AG10803 (cell line): Measurements from ENCODE around the gene C1QTNF12.

Experiments used
- DNase-seq: peaks from one replicate; pipeline ENCODE4 v3.0.0; 2010; ENCODE audit warnings: low read depth
- H3K4me3 ChIP-seq: 2 replicates; pipeline ENCODE4 v1.5.1; 2011; ENCODE audit warnings: mild to moderate bottlenecking, low read length, control low read depth
- TF ChIP-seq, protein P1 (sequence below): conservative IDR thresholded peaks from 2 replicates; pipeline ENCODE4 v1.5.1; 2011; ENCODE audit warnings: mild to moderate bottlenecking, low read length, control low read depth, inconsistent platforms

The C1QTNF12 gene

DNA sequence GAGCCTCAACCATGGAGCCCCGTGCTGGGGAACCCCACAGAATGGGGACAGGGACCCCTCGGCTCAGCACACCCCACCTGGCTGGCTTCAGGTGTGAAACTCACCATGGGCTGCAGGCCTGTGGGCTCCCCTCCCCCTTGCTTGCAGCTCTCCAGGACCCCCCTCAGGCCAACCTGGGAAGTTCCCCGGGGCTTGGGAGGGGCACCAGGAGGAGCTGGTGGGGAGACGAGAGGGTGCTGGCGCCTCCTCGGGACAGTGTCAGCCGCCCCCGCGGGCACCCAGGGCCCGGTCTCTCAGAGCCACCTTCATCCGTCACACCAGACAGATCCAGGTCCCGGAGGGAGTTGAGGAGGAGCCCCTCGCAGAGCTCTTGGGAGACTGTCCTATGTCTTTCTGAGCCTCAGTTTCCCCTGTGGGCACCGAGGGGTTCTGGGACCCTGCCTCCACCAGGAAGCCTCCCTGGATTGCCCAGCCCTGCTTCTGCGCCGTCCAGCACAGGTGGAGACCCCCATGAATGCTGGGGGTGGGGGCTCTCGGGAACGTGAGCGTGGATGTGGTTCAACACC is 39.5 kb downstream of the C1QTNF12 start:
- no peak for DNase-seq
- TF ChIP-seq, protein P1, sequence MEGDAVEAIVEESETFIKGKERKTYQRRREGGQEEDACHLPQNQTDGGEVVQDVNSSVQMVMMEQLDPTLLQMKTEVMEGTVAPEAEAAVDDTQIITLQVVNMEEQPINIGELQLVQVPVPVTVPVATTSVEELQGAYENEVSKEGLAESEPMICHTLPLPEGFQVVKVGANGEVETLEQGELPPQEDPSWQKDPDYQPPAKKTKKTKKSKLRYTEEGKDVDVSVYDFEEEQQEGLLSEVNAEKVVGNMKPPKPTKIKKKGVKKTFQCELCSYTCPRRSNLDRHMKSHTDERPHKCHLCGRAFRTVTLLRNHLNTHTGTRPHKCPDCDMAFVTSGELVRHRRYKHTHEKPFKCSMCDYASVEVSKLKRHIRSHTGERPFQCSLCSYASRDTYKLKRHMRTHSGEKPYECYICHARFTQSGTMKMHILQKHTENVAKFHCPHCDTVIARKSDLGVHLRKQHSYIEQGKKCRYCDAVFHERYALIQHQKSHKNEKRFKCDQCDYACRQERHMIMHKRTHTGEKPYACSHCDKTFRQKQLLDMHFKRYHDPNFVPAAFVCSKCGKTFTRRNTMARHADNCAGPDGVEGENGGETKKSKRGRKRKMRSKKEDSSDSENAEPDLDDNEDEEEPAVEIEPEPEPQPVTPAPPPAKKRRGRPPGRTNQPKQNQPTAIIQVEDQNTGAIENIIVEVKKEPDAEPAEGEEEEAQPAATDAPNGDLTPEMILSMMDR: no peak
- no peak overlapping the region for H3K4me3 ChIP-seq

DNA sequence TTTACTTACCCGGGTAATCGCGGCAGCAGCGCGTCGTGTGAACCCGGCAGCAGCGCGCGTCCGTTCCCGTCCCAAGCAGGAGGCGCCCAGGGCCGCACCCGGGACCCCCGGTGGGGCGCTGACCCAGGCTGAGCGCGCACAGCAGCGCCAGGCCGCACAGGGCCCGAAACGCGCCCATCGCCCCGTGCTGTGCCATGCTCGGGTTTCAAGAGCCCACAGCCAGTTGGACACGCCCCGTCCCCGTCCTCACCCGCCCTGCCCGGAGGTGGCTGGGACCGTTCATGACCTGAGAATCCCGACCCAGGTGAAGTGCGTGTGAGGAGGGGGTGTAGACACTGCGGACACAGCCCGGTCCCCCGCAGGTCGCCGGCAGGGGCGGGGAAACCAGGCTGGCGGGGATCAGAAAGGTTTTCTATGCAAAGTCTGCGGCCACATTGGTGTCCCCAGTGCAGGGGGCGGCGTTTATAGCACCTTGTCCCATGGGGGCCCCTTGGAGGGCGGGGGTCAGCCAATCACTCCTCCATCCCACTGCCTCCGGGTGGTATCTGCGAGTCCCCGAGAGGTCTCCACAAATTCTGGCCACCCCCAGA is 40.1 kb downstream of the C1QTNF12 start, which contains the start of gene TNFRSF18:
Gene TNFRSF18 (minus strand): TSS at position 217 of the 590 bp plus-strand sequence. CDS start 21 bp downstream, at position 196.
- TF ChIP-seq, protein P1: no peak
- no peak within 1 kb of the TSS for H3K4me3 ChIP-seq
- DNase-seq: no peak

DNA sequence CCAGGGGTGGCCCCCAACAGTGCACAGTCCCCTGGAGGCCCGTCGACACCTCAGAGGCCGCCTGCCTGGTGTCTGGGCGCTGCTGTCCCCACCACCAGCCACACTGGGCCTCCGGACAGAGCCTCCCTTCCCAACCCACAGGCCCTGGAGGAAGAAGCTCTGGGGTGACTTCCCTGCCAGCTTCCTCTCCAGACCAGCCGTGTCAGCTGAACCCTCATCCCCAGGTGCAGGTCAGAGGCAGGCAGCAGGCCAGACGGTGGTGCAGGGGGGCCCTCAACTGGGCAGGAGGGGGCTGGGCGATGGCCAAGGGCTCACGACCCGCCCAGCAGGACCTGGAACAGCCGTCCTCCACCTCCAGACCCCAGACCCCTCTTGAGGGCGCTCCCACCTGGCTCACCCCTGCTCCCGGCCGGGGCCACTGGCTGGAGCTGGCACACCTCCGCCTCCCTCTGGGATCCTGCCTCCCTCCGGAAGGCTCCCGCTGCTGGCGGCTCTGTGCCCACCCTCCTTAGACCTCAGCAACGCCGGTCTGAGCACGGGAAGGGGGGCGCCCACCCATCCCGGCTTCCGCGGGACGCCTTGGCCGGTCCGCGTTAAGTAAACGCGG is 40.6 kb downstream of the C1QTNF12 start:
- no peak for DNase-seq
- H3K4me3 ChIP-seq: no peak overlapping the region
- TF ChIP-seq, protein P1: no peak

GRCh38 chr1:1204998-1205768 is 41.3 kb downstream of the C1QTNF12 start:
- no peak for DNase-seq
- no peak overlapping the region for H3K4me3 ChIP-seq
- TF ChIP-seq, protein P1: no peak

- no peak overlapping the region for H3K4me3 ChIP-seq
- TF ChIP-seq, protein P1: no peak
- no peak for DNase-seq
These were observed 42.0 kb downstream of the C1QTNF12 start for GRCh38 chr1:1204425-1204920.

DNA sequence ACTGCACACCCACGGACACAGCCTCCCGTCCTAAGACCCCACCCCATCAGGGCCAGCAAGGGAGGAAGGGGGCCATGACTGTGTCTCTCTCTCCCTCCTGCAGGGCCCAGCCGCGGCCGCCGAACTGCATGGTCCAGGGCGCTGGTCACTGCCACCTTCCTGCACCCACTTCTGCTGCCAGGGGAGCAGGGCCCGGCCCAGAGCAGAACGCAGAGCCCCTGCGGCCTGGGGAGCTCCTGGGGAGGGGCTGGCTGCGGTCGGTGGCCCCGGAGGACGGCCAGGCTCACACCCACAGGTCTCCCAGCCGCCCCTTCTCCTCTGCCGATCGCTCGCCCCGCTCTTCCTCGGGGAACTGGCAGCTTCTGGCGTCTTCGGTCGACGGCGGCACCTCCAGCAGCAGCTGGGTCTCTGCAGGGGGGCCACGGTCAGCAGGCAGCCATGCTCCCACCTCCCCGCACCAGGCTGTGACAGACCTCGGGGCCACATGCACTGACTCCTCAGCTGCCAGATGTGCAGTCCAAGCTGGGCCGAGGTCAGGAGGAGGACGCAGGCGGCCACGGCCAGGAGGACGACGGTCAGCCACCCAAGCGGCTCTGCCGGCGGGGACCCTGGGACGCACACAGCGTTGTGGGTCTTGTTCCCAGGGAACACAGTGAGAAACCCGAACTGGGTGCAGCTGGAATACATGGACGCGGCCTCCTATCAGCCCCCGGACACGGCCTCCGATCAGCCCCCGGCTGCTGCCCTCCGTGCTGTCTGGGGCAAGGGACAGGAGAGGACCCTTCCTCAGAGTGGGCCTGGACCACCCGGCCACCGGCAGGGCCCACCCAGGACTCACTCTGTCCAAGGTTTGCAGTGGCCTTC is 42.7 kb downstream of the C1QTNF12 start:
- H3K4me3 ChIP-seq: no peak overlapping the region
- TF ChIP-seq, protein P1: no peak
- DNase-seq: no peak
